ENCODE measurements around the gene MRPL27. TPM values are rescaled to one million over a fixed set of nuclear protein-coding genes. Genes with fewer than 3 reads are reported as not detected.

The MRPL27 gene
- total RNA-seq, 2 experiments from 2014 or later = 68.8 to 80.2 TPM

DNA sequence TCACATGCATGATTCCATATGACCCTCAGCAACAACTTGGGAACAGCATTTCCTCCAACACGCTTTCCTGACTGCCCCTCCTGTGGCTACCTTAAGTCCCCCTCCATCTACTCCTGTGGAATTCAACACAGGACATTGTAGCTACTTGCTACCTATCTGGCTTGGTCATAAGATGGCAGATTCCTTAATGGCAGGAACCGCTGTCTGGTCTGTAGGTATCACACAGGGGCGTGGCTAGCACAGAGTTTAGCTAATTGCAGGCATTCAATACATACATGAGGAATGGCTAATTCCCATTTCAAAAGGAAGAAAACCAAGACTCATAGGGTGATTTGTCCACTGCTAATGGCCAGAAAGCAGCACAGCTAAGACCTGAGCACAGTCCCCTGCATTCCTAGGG lies 15.7 kb upstream of the MRPL27 start:
- intact Hi-C loops (cut with micrococcal nuclease; ENCODE audit: unreplicated experiment) = no loop called here
- ChIA-PET CTCF (ENCODE audit: unreplicated experiment) (no interaction called here), POLR2A (no interaction called here)
- no peak overlapping the region for H2AFZ ChIP-seq (ENCODE audit: low read length)
- H4K20me1 ChIP-seq (ENCODE audit: insufficient read depth, low read length) = peaks cover 5% of the 10 kb centered on the region; the same call in 1 of the 2 replicates
- H3K36me3 ChIP-seq (ENCODE audit: insufficient read depth, low read length) = peaks cover 99% of the 10 kb centered on the region
- no peak overlapping the region for H3K4me2 ChIP-seq (ENCODE audit: low read length)
- H3K27ac ChIP-seq (ENCODE audit: low read depth, low read length, poor library complexity, severe bottlenecking) = no peak overlapping the region
- peaks cover 8% of the 10 kb centered on the region; the same call in 1 of the 2 replicates for H3K79me2 ChIP-seq (ENCODE audit: insufficient read depth, low read depth, low read length)
- TF ChIP-seq, protein P1, sequence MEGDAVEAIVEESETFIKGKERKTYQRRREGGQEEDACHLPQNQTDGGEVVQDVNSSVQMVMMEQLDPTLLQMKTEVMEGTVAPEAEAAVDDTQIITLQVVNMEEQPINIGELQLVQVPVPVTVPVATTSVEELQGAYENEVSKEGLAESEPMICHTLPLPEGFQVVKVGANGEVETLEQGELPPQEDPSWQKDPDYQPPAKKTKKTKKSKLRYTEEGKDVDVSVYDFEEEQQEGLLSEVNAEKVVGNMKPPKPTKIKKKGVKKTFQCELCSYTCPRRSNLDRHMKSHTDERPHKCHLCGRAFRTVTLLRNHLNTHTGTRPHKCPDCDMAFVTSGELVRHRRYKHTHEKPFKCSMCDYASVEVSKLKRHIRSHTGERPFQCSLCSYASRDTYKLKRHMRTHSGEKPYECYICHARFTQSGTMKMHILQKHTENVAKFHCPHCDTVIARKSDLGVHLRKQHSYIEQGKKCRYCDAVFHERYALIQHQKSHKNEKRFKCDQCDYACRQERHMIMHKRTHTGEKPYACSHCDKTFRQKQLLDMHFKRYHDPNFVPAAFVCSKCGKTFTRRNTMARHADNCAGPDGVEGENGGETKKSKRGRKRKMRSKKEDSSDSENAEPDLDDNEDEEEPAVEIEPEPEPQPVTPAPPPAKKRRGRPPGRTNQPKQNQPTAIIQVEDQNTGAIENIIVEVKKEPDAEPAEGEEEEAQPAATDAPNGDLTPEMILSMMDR (conservative IDR thresholded peaks at IDR 0.05; ENCODE audit: low read length) = no peak
- TF ChIP-seq EZH2phosphoT487 (IDR thresholded peaks at IDR 0.05; ENCODE audit: borderline replicate concordance, low read depth, low read length) = no peak
- no TSS peak for BruUV-seq (replicated peaks)
- H3K4me3 ChIP-seq (ENCODE audit: low read depth, low read length, poor library complexity, severe bottlenecking) = no peak overlapping the region
- H3K9me3 ChIP-seq (ENCODE audit: low read length) = no peaks in the 10 kb centered on the region
- H3K4me1 ChIP-seq (ENCODE audit: insufficient read depth, low read length, poor library complexity, severe bottlenecking) = peaks cover 30% of the 10 kb centered on the region
- no peak for DNase-seq (ENCODE audit: low spot score)
- no peaks in the 10 kb centered on the region for H3K9me2 ChIP-seq (ENCODE audit: insufficient read depth, low read length)

DNA sequence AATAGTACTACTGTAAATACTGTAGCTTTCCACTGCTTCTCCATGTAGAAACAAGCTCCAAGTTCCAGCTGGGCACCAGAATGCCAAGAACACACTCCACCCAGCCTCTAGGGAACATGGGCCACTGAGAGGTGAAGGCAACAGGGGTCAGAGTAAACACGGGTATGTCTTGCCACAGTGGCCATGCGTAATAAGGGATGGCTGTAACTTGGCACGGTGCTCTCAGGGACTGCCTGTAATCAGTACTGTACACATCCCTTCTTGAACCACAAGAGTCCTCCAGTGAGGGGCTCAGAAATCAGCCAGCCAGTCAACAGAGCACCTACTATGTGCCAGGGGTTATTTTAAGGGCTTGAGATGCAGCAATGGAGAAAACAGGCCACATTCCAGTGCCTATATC lies 13.5 kb upstream of the MRPL27 start:
- peaks cover 12% of the 10 kb centered on the region for H3K4me1 ChIP-seq (ENCODE audit: insufficient read depth, low read length, poor library complexity, severe bottlenecking)
- TF ChIP-seq, protein P1 (conservative IDR thresholded peaks at IDR 0.05; ENCODE audit: low read length) = no peak
- no peak for TF ChIP-seq EZH2phosphoT487 (IDR thresholded peaks at IDR 0.05; ENCODE audit: borderline replicate concordance, low read depth, low read length)
- intact Hi-C loops (cut with micrococcal nuclease; ENCODE audit: unreplicated experiment) = no loop called here
- no peak overlapping the region for H2AFZ ChIP-seq (ENCODE audit: low read length)
- H3K9me3 ChIP-seq (ENCODE audit: low read length) = no peaks in the 10 kb centered on the region
- no peak overlapping the region for H3K27ac ChIP-seq (ENCODE audit: low read depth, low read length, poor library complexity, severe bottlenecking)
- H3K4me2 ChIP-seq (ENCODE audit: low read length) = no peak overlapping the region
- ChIA-PET CTCF (ENCODE audit: unreplicated experiment) (no interaction called here), POLR2A (no interaction called here)
- H3K36me3 ChIP-seq (ENCODE audit: insufficient read depth, low read length) = peaks cover 99% of the 10 kb centered on the region
- no peak for DNase-seq (ENCODE audit: low spot score)
- peaks cover 5% of the 10 kb centered on the region; the same call in 1 of the 2 replicates for H4K20me1 ChIP-seq (ENCODE audit: insufficient read depth, low read length)
- H3K79me2 ChIP-seq (ENCODE audit: insufficient read depth, low read depth, low read length) = peaks cover 8% of the 10 kb centered on the region; the same call in 1 of the 2 replicates
- no TSS peak for BruUV-seq (replicated peaks)
- H3K4me3 ChIP-seq (ENCODE audit: low read depth, low read length, poor library complexity, severe bottlenecking) = no peak overlapping the region
- no peaks in the 10 kb centered on the region for H3K9me2 ChIP-seq (ENCODE audit: insufficient read depth, low read length)

GRCh38 chr17:50382931-50383330 lies 9.9 kb upstream of the MRPL27 start:
- no TSS peak for BruUV-seq (replicated peaks)
- Histone ChIP-seq H2AFZ (ENCODE audit: low read length) (no peak overlapping the region), H3K4me3 (ENCODE audit: low read depth, low read length, poor library complexity, severe bottlenecking) (no peak overlapping the region), H3K9me2 (ENCODE audit: insufficient read depth, low read length) (no peaks in the 10 kb centered on the region), H3K27ac (ENCODE audit: low read depth, low read length, poor library complexity, severe bottlenecking) (no peak overlapping the region), H3K4me2 (ENCODE audit: low read length) (no peak overlapping the region), H3K9me3 (ENCODE audit: low read length) (no peaks in the 10 kb centered on the region), H4K20me1 (ENCODE audit: insufficient read depth, low read length) (no peaks in the 10 kb centered on the region), H3K79me2 (ENCODE audit: insufficient read depth, low read depth, low read length) (no peaks in the 10 kb centered on the region), H3K4me1 (ENCODE audit: insufficient read depth, low read length, poor library complexity, severe bottlenecking) (no peaks in the 10 kb centered on the region), H3K36me3 (ENCODE audit: insufficient read depth, low read length) (peaks cover 99% of the 10 kb centered on the region)
- TF ChIP-seq EZH2phosphoT487 (IDR thresholded peaks at IDR 0.05; ENCODE audit: borderline replicate concordance, low read depth, low read length) = no peak
- TF ChIP-seq, protein P1 (conservative IDR thresholded peaks at IDR 0.05; ENCODE audit: low read length) = no peak
- DNase-seq (ENCODE audit: low spot score) = no peak
- ChIA-PET POLR2A (no interaction called here), CTCF (ENCODE audit: unreplicated experiment) (no interaction called here)
- intact Hi-C loops (cut with micrococcal nuclease; ENCODE audit: unreplicated experiment) = no loop called here

Data from OCI-LY7 (cell line).